HG03571 (cell line): ENCODE data around the gene CACNA2D2.

Experiments
- ATAC-seq: cut with Tn5 transposase; IDR thresholded peaks from one replicate; pipeline ENCODE4 v1.9.1; 2021; ENCODE audit not compliant: unreplicated experiment

Gene CACNA2D2

DNA sequence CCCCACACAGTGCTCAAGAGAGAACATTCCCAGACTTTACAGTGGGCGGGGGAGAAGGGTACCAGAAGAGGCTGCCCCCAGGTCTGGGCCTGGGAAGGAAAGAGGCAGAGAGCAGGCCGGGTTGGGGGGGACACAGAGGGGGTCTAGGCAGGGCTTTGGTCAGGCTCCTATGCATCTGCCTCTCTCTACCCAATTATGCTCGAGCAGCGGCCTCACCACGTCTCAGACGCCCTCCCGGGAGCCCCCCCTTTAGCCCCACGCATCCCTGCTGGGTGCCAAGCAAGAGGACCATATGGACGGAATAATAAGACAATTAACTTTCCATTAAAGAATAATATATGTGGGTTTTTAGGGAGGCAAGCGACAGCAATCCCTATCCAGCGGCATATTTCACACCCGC, 32.8 kb downstream of the CACNA2D2 start:
- ATAC-seq = no peak

DNA sequence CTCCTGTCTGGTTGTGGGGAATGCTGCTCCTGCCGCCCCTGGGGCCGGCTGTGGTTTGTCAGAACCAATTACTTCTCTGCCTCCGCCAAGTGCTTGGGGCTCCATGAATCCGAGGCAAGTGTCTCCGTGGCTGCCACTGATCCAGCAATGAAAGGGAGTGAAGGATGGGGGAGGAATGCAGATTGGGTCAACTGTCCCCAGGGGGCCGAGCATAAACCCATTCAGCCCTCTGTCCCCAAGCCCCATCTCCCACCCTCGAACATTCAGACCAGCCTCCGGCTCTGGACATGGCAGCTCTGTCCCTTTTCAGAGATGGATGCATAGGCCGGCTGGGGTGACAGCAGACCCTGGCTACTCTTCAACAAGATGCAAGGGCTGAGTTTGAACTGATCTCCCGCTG, 35.5 kb downstream of the CACNA2D2 start:
- no peak for ATAC-seq

- no peak for ATAC-seq
Observed at GRCh38 chr3:50466177-50466576, 37.3 kb downstream of the CACNA2D2 start.

GRCh38 chr3:50464569-50464968, 38.9 kb downstream of the CACNA2D2 start:
- ATAC-seq = no peak

DNA sequence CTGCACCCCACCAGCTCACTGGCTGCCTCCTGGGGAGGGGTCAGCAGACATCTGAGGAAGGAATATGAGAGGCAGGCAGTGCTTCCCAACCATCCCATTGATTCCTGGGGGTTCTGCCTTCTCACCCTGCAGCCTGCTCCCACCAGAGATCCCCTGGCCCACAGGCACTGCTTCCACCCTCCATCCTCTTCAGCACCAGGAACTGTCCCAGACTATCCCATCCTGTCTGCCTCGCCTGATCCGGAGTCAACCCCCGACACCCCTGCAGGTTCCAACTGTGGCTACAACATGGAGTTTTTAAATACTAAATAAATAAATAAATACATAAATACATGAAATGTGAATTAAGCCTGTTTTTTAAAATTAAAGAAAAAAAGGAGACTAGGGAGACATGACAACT, 43.6 kb downstream of the CACNA2D2 start:
- no peak for ATAC-seq

GRCh38 chr3:50457988-50458387, 45.4 kb downstream of the CACNA2D2 start:
- no peak for ATAC-seq

GRCh38 chr3:50455161-50456018, 48.0 kb downstream of the CACNA2D2 start:
- no peak for ATAC-seq

- ATAC-seq = no peak
Observed at GRCh38 chr3:50454481-50455070, 48.9 kb downstream of the CACNA2D2 start.

GRCh38 chr3:50453907-50454306, 49.5 kb downstream of the CACNA2D2 start:
- no peak for ATAC-seq

DNA sequence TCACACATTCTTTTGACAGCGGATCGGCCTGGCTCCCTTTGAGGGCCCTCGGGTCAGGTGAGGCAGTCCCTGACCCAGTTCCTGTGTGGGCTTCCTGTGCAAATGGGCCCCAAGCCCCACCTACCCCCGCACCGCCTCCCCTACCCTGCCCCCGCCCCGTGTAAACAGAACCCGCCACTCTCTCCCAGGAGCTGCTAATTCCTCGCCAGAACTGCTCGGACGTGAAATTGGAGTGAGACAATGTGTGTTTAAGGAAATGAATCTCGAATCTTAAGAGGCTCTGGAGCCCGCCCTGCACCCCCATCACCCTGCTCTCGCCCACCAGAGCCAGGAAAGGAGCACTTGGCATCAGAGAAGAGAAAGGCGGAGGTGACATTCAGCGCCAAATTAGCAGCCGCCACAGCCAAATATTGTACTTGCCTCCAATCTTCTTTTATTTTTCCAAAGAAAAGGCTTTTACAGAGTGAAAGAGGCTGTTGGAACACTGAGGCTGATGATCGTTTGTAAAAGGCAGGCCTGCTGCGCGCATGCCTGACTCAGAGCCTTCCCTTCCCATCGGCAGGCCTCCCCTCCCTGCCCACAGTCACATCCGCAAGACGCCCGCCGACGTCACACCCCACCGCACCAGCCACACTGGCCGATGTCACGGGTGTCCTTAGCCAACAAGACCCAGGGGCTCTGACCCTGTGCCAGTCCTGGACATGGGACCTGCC, 53.1 kb downstream of the CACNA2D2 start:
- no peak for ATAC-seq

GRCh38 chr3:50448752-50449539, 54.5 kb downstream of the CACNA2D2 start:
- ATAC-seq = no peak

DNA sequence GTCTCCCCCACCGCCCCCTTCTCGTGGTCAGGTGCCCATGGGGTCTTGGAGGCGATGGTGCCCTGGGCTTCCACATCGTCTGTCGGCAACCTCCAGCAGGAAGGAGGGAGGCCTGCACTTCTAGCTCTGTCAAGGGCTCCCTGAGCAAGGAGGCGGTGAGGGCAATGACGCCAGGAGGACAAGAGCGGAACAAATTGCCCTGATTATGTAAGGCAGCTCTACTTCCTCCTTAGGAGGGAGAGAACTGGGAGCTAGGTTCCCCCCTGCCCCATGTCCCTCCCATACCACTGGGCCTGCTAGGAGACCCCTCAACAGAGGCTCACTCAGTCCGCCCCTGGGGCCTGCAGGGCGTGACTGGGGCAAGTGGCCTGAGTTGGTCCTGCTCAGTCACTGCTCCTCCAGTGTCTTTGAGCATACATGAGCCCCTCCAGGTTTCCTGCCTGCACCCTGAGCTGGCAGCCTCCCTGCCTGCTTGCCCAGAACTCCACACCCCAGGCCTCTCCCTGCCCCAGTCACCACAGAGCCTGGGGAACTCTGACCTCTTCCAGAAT, 56.1 kb downstream of the CACNA2D2 start:
- ATAC-seq = no peak

DNA sequence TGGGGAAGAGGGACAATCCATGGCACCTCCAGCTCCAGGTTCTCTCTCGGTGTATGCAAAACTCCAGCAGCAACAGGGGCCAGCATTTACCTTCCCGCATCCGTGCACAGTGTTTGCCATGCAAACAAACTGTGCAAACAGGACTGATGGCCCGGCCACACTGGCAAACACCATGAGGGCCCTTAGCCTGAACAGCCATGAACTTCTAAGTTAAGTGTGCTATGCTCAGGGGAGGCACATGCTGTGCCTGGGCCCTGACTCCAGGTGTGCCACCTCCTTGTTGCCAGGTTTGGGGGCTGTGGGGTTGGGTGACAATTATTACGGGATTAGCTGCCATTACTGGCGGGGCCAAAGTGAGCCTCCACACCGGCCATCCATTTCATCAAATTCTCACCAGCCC, 57.5 kb downstream of the CACNA2D2 start:
- ATAC-seq = no peak

GRCh38 chr3:50444782-50445181, 58.7 kb downstream of the CACNA2D2 start:
- ATAC-seq = no peak

DNA sequence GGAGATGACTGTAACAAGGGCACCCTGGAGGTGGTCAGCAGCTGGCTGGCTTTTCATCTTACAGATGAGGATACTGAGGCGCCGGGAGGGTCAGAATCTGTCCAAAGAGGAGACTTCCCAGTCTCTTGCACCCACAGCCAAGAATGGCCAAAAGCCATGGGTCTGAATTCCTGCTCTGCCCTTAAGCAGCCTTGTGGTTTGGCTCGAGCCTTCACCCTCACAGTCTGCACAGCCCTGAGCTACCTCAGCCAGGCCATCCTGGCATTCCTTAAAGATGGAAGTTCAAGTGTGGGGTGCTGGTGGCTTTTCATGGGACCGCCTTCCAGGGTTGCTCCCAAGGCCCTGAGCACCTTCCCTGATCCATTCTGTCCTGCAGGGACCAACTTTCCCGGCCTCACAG, 59.2 kb downstream of the CACNA2D2 start:
- ATAC-seq = no peak

DNA sequence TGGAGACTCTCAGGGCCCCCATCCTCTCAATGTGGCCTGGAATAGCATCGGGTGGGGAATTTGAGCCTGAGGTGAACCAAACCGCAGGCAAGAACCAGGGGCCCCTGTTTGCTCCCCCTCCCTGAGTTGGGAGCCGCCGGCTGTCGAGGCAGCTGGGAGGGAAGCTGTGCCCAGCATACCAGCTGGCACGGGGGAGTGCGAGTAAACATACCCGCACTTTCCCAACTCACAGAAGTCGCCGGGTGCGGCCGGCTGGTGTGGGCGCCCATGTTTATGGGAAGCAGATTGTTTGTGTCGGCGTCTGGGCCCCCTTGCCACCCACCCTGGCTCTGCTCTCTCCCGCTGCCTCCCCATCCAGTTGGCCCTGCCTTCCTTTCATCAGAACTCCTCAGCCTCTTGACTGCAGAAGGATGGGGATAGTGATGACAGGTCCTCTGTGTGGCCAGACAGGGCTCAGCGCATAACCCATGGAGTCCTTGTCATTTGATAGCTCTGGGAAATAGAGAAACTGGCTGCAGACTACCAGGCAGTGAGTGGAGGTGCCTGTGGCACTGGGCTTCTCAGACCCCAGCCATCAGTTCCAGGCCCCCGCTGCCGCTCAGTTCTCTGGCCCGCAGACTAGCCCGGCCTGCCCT, 60.4 kb downstream of the CACNA2D2 start:
- ATAC-seq = no peak

DNA sequence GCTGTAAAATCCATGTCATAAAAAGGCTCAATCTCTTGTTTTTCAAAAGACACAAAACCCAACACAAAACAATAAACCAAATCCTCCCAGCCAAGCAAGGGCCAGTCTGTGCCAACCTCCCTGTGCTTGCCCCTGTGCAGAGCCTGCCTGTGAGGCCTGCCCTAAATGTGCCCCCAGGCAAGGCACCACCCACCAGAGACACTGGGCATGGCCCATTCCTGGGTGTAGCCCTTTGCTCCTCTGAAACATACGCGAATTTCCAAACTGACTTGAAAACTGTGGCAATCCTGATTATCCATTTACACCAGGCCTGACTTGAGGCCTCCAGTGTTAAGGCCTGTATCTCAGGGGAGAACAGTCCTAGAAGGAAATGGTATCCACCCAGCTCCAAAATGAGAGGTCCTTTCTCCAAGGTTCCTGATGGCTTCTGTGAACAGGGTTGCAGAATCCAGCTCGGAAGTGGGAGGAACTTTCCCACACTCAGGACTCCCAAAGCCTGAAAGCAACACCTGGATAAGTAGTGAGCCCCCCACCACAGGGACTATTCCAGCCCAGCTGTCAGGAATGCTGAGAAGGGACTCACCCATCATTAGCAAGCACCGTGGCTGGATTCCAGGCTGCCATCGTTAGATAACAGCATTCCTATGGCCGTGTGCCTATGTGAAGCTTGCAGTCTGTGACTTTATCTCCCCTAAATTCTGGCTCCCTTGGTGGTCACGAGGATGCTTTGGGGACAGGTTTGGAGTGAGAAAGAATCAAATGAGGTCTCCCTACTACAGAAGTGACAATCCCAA, 61.8 kb downstream of the CACNA2D2 start:
- ATAC-seq = no peak

- ATAC-seq = no peak
Observed at GRCh38 chr3:50436114-50436674, 67.2 kb downstream of the CACNA2D2 start.

GRCh38 chr3:50435371-50436113, 67.9 kb downstream of the CACNA2D2 start:
- no peak for ATAC-seq
